ENCODE data around the gene CCDC178. TPM values are rescaled to one million over a fixed set of nuclear protein-coding genes. Genes with fewer than 3 reads are reported as not detected.

CCDC178 gene
- total RNA-seq, 1 experiment from 2014 or later = not detected

DNA sequence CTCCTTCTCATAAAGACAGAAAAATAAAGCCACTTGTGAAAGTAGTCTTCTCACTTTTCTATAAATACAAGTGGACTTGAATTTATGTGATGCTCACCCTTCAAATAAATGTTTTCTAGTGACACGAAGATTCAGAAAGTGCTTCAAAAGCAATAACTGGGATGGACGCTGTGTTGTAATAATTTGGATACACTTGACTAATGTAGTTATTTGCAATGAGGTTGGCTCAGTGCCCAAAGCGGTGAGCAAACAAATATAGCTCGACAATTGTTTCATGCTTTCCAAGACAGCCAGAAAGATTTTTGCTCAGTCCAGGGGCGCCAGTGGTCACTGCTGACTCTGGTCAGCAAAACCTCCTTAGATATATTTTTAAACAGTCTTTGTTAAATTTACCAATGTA lies 389.1 kb downstream of the CCDC178 start:
- no peaks in the 10 kb centered on the region for H3K9me3 ChIP-seq (ENCODE audit: insufficient read depth, low read depth)
- no peak overlapping the region for H2AFZ ChIP-seq
- no peak overlapping the region for H3K4me3 ChIP-seq
- H3F3A ChIP-seq (ENCODE audit: insufficient read depth, low read depth) = no peaks in the 10 kb centered on the region
- intact Hi-C loops (cut with micrococcal nuclease; ENCODE audit: unreplicated experiment) = no loop called here
- H3K79me2 ChIP-seq (ENCODE audit: low read depth) = no peaks in the 10 kb centered on the region
- no peaks in the 10 kb centered on the region for H3K36me3 ChIP-seq (ENCODE audit: low read depth)
- no peak overlapping the region for H3K27ac ChIP-seq
- ChIA-PET POLR2A (ENCODE audit: unreplicated experiment) (no interaction called here), CTCF (no interaction called here)
- no peak overlapping the region for H3K4me2 ChIP-seq
- H3K9me2 ChIP-seq (ENCODE audit: insufficient read depth) = no peaks in the 10 kb centered on the region
- H4K20me1 ChIP-seq (ENCODE audit: insufficient read depth) = no peaks in the 10 kb centered on the region
- BruUV-seq (replicated peaks) = no TSS peak
- TF ChIP-seq, protein P1, sequence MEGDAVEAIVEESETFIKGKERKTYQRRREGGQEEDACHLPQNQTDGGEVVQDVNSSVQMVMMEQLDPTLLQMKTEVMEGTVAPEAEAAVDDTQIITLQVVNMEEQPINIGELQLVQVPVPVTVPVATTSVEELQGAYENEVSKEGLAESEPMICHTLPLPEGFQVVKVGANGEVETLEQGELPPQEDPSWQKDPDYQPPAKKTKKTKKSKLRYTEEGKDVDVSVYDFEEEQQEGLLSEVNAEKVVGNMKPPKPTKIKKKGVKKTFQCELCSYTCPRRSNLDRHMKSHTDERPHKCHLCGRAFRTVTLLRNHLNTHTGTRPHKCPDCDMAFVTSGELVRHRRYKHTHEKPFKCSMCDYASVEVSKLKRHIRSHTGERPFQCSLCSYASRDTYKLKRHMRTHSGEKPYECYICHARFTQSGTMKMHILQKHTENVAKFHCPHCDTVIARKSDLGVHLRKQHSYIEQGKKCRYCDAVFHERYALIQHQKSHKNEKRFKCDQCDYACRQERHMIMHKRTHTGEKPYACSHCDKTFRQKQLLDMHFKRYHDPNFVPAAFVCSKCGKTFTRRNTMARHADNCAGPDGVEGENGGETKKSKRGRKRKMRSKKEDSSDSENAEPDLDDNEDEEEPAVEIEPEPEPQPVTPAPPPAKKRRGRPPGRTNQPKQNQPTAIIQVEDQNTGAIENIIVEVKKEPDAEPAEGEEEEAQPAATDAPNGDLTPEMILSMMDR (conservative IDR thresholded peaks at IDR 0.05) = no peak
- no peak for TF ChIP-seq EZH2 (IDR thresholded peaks at IDR 0.05; ENCODE audit: low read depth)
- no peak for DNase-seq
- H3K27me3 ChIP-seq (ENCODE audit: insufficient read depth, low read depth) = no peaks in the 10 kb centered on the region
- no peaks in the 10 kb centered on the region for H3K4me1 ChIP-seq (replicated peaks; ENCODE audit: insufficient read depth)

DNA sequence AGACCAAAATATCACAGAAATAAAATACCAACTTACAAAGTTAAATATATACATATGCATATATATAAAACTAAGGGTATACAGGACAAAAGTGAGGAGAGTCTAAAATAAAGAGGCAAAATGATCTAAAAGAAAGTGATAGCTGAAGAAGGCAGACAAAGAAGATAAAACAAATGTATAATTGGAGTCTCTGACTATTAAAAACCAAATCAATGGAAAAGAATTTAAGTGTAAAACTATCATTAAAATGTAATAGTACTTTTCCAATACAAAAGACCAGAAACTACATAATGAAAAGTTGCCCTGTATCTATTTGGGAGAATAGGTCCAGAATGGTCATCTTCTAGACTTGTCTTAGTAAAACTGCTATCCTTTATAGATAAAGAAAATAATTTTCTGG lies 400.3 kb downstream of the CCDC178 start:
- POLR2A ChIA-PET (ENCODE audit: unreplicated experiment) = no interaction called here
- DNase-seq = no peak

DNA sequence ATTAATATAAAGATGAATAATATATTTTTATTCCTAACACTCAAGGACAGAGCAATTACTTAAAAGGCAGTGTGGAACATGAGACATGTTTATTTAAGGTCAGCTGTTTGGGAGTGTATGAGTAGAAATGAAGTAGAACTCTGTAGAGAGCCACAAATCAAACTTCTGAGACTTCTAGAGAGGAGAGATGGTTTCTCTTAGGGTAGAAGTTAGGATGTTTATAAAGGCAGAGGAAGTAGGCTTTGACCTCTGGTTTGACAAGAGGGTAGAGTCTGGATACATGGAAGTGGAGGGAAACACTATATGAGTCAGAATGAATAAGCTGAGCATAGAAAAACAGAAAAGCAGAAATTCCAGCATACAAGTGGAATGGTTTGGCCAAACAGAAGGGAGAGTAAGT lies 405.6 kb downstream of the CCDC178 start:
- no TSS peak for BruUV-seq (replicated peaks)
- H3K4me3 ChIP-seq = no peak overlapping the region
- no peaks in the 10 kb centered on the region for H3K36me3 ChIP-seq (ENCODE audit: low read depth)
- no peaks in the 10 kb centered on the region for H3K79me2 ChIP-seq (ENCODE audit: low read depth)
- no peak for DNase-seq
- H3F3A ChIP-seq (ENCODE audit: insufficient read depth, low read depth) = no peaks in the 10 kb centered on the region
- H3K9me3 ChIP-seq (ENCODE audit: insufficient read depth, low read depth) = no peaks in the 10 kb centered on the region
- no peaks in the 10 kb centered on the region for H3K9me2 ChIP-seq (ENCODE audit: insufficient read depth)
- H3K27ac ChIP-seq = no peak overlapping the region
- POLR2A ChIA-PET (ENCODE audit: unreplicated experiment) = no interaction called here
- no peaks in the 10 kb centered on the region for H3K27me3 ChIP-seq (ENCODE audit: insufficient read depth, low read depth)
- no peaks in the 10 kb centered on the region for H3K4me1 ChIP-seq (replicated peaks; ENCODE audit: insufficient read depth)
- no peak overlapping the region for H2AFZ ChIP-seq
- intact Hi-C loops (cut with micrococcal nuclease; ENCODE audit: unreplicated experiment) = no loop called here
- no peak overlapping the region for H3K4me2 ChIP-seq
- no peaks in the 10 kb centered on the region for H4K20me1 ChIP-seq (ENCODE audit: insufficient read depth)
- CTCF ChIA-PET = no interaction called here
- no peak for TF ChIP-seq EZH2 (IDR thresholded peaks at IDR 0.05; ENCODE audit: low read depth)
- TF ChIP-seq, protein P1 (conservative IDR thresholded peaks at IDR 0.05) = no peak

More for the DNA sequence above, 400.3 kb downstream of the CCDC178 start:
- no peaks in the 10 kb centered on the region for H3K27me3 ChIP-seq (ENCODE audit: insufficient read depth, low read depth)
- H3K9me3 ChIP-seq (ENCODE audit: insufficient read depth, low read depth) = no peaks in the 10 kb centered on the region
- no peaks in the 10 kb centered on the region for H3K9me2 ChIP-seq (ENCODE audit: insufficient read depth)
- H3F3A ChIP-seq (ENCODE audit: insufficient read depth, low read depth) = no peaks in the 10 kb centered on the region
- intact Hi-C loops (cut with micrococcal nuclease; ENCODE audit: unreplicated experiment) = no loop called here
- H4K20me1 ChIP-seq (ENCODE audit: insufficient read depth) = no peaks in the 10 kb centered on the region
- no peak overlapping the region for H3K27ac ChIP-seq
- CTCF ChIA-PET = no interaction called here
- no peaks in the 10 kb centered on the region for H3K36me3 ChIP-seq (ENCODE audit: low read depth)
- TF ChIP-seq, protein P1 (conservative IDR thresholded peaks at IDR 0.05) = no peak
- TF ChIP-seq EZH2 (IDR thresholded peaks at IDR 0.05; ENCODE audit: low read depth) = no peak
- no peaks in the 10 kb centered on the region for H3K4me1 ChIP-seq (replicated peaks; ENCODE audit: insufficient read depth)
- H3K79me2 ChIP-seq (ENCODE audit: low read depth) = no peaks in the 10 kb centered on the region
- H3K4me3 ChIP-seq = no peak overlapping the region
- no peak overlapping the region for H3K4me2 ChIP-seq
- BruUV-seq (replicated peaks) = no TSS peak
- no peak overlapping the region for H2AFZ ChIP-seq

All from PC-9 (cell line).